Glutamatergic neuron (in vitro differentiated cells): ENCODE measurements around the gene SLC10A6. TPM values are rescaled to one million over a fixed set of nuclear protein-coding genes. Genes with fewer than 3 reads are reported as not detected.

ENCODE experiments used
- DNase-seq: peaks from one replicate; pipeline ENCODE4 v3.0.0; 2022
- H3K27ac Mint-ChIP-seq: one replicate; pipeline ENCODE4 v1.8.0; 2020; ENCODE audit warnings: mild to moderate bottlenecking, mixed read lengths, inconsistent platforms; ENCODE audit not compliant: unreplicated experiment
- H3K27me3 Mint-ChIP-seq: one replicate; pipeline ENCODE4 v1.8.0; 2020; ENCODE audit warnings: mild to moderate bottlenecking, moderate library complexity, mixed read lengths, inconsistent platforms; ENCODE audit not compliant: unreplicated experiment
- H3K36me3 Mint-ChIP-seq: one replicate; pipeline ENCODE4 v1.8.0; 2020; ENCODE audit warnings: mild to moderate bottlenecking, mixed read lengths, inconsistent platforms; ENCODE audit not compliant: unreplicated experiment
- H3K4me1 Mint-ChIP-seq: one replicate; pipeline ENCODE4 v1.8.0; 2020; ENCODE audit warnings: mild to moderate bottlenecking, low read depth, mixed read lengths, inconsistent platforms; ENCODE audit not compliant: unreplicated experiment
- H3K4me3 Mint-ChIP-seq: one replicate; pipeline ENCODE4 v1.8.0; 2020; ENCODE audit warnings: mild to moderate bottlenecking, mixed read lengths, inconsistent platforms; ENCODE audit not compliant: unreplicated experiment
- H3K9me3 Mint-ChIP-seq: one replicate; pipeline ENCODE4 v1.8.0; 2020; ENCODE audit warnings: mild to moderate bottlenecking, moderate library complexity, mixed read lengths, inconsistent platforms; ENCODE audit not compliant: unreplicated experiment
- total RNA-seq: library from RNA; stranded (reverse); fragmentation: NEBNext Ultra II Directional; extraction: Animal tissue kit (Norgen Biotek cat#: 25700); gene quantifications from one replicate; pipeline ENCODE4 v1.2.1, GENCODE V29; 2021; ENCODE audit not compliant: unreplicated experiment
- TF ChIP-seq, protein P1 (sequence below): fragments of 200-600 bp; sonication (generic); IDR thresholded peaks from one replicate; pipeline ENCODE4 v1.5.0; 2021; ENCODE audit not compliant: partially characterized antibody, unreplicated experiment

SLC10A6 gene
- total RNA-seq, 1 donor from 2014 or later: not detected

GRCh38 chr4:86831262-86832130, 17.7 kb downstream of the SLC10A6 start:
- H3K27me3 Mint-ChIP-seq: no peaks in the 10 kb centered on the region
- DNase-seq: no peak
- no peak overlapping the region for H3K27ac Mint-ChIP-seq
- H3K4me3 Mint-ChIP-seq: no peak overlapping the region
- peaks cover 2% of the 10 kb centered on the region for H3K9me3 Mint-ChIP-seq
- H3K4me1 Mint-ChIP-seq: peaks cover 4% of the 10 kb centered on the region
- no peaks in the 10 kb centered on the region for H3K36me3 Mint-ChIP-seq
- TF ChIP-seq, protein P1, sequence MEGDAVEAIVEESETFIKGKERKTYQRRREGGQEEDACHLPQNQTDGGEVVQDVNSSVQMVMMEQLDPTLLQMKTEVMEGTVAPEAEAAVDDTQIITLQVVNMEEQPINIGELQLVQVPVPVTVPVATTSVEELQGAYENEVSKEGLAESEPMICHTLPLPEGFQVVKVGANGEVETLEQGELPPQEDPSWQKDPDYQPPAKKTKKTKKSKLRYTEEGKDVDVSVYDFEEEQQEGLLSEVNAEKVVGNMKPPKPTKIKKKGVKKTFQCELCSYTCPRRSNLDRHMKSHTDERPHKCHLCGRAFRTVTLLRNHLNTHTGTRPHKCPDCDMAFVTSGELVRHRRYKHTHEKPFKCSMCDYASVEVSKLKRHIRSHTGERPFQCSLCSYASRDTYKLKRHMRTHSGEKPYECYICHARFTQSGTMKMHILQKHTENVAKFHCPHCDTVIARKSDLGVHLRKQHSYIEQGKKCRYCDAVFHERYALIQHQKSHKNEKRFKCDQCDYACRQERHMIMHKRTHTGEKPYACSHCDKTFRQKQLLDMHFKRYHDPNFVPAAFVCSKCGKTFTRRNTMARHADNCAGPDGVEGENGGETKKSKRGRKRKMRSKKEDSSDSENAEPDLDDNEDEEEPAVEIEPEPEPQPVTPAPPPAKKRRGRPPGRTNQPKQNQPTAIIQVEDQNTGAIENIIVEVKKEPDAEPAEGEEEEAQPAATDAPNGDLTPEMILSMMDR: no peak

GRCh38 chr4:86825511-86825910, 23.7 kb downstream of the SLC10A6 start:
- TF ChIP-seq, protein P1: no peak
- Mint-ChIP-seq H3K4me3 (no peak overlapping the region), H3K27ac (no peak overlapping the region)

GRCh38 chr4:86822136-86822535, 27.0 kb downstream of the SLC10A6 start:
- no peaks in the 10 kb centered on the region for H3K36me3 Mint-ChIP-seq
- TF ChIP-seq, protein P1: no peak
- H3K27me3 Mint-ChIP-seq: no peaks in the 10 kb centered on the region

More at GRCh38 chr4:86825511-86825910, 23.7 kb downstream of the SLC10A6 start:
- H3K4me1 Mint-ChIP-seq: no peaks in the 10 kb centered on the region
- no peaks in the 10 kb centered on the region for H3K9me3 Mint-ChIP-seq
- DNase-seq: no peak
- H3K27me3 Mint-ChIP-seq: no peaks in the 10 kb centered on the region
- no peaks in the 10 kb centered on the region for H3K36me3 Mint-ChIP-seq

GRCh38 chr4:86821151-86821550, 28.0 kb downstream of the SLC10A6 start:
- Mint-ChIP-seq H3K27ac (no peak overlapping the region), H3K36me3 (no peaks in the 10 kb centered on the region), H3K27me3 (no peaks in the 10 kb centered on the region), H3K9me3 (no peaks in the 10 kb centered on the region), H3K4me3 (no peak overlapping the region), H3K4me1 (no peaks in the 10 kb centered on the region)
- no peak for DNase-seq
- TF ChIP-seq, protein P1: no peak

More at GRCh38 chr4:86822136-86822535, 27.0 kb downstream of the SLC10A6 start:
- no peak for DNase-seq
- H3K4me3 Mint-ChIP-seq: no peak overlapping the region
- H3K27ac Mint-ChIP-seq: no peak overlapping the region
- no peaks in the 10 kb centered on the region for H3K4me1 Mint-ChIP-seq
- H3K9me3 Mint-ChIP-seq: no peaks in the 10 kb centered on the region

DNA sequence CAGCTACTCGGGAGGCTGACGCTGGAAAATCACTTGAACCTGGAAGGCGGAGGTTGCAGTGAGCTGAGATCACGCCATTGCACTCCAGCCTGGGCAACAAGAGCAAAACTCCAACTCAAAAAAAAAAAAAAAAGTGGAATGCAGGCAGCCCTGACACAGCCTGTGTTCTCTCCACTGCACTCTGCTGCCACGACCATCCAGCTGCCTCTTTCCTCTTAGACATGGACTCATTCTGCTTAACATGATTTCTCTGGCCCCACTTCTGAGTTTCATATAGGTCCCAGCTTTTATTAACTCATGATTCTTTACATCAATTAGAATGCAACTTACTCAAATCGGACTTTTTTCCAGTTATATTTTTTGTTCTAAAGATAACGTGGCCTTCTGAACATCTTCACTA, 29.6 kb downstream of the SLC10A6 start:
- no peak for DNase-seq
- H3K9me3 Mint-ChIP-seq: no peaks in the 10 kb centered on the region
- no peak overlapping the region for H3K27ac Mint-ChIP-seq
- H3K4me3 Mint-ChIP-seq: no peak overlapping the region
- H3K36me3 Mint-ChIP-seq: peaks cover 6% of the 10 kb centered on the region
- no peaks in the 10 kb centered on the region for H3K4me1 Mint-ChIP-seq
- TF ChIP-seq, protein P1: no peak
- H3K27me3 Mint-ChIP-seq: no peaks in the 10 kb centered on the region
